Neural cell (in vitro differentiated cells): ENCODE data around the gene PTPRN2.

Experiments used
- CTCF ChIP-seq: fragments of 450-650 bp; IDR thresholded peaks from 2 replicates; pipeline ENCODE4 v1.5.1; 2014; ENCODE audit warnings: antibody characterized with exemption, mild to moderate bottlenecking, moderate library complexity; ENCODE audit not compliant: poor library complexity, severe bottlenecking
- REST ChIP-seq: IDR thresholded peaks from 2 replicates; pipeline ENCODE4 v1.6.1; 2012; ENCODE audit warnings: borderline replicate concordance
- SMC3 ChIP-seq: fragments of 450-650 bp; conservative IDR thresholded peaks from 2 replicates; pipeline ENCODE4 v1.6.1; 2014; ENCODE audit warnings: antibody characterized with exemption, mild to moderate bottlenecking, moderate library complexity; ENCODE audit not compliant: poor library complexity

- TF ChIP-seq SMC3 (no peak), REST (no peak), CTCF (no peak)
Observed at GRCh38 chr7:157522189-157522588, 1065.4 kb downstream of the PTPRN2 start.
